Non-pigmented ciliary epithelial cell (primary cell): ENCODE results near the gene EPS8.

ENCODE experiments used
- DNase-seq: peaks from one replicate; pipeline ENCODE4 v3.0.0-alpha.2; 2010; ENCODE audit warnings: low read depth

EPS8 gene

DNA sequence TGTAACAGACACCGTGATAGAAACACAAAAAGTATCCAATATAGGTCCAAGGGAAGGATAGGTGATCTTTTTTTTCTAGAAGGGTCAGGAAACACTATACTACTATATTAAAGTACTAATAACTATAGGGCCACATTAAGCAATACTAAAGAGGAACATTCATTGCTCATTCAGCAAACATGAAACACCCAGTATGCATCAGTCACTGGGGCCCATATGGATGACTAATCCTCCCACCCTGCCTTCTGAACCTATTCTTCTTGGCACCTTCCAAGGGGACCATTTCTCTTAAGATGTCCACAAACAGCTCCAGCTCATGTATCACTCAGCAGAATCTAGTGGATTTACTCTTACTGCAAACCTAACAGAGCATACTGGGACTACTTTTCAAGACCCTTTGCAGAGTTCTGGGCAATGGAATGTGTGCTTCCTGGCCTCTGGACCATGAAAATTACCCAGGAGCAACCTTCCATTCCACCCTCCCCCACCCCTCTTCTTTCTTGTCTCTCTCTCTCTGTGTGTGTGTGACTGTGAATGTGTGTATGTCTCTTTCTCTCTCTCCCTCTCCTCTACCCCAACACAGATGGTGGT, 187.9 kb downstream of the EPS8 start:
- DNase-seq, result peak; percentile 62

DNA sequence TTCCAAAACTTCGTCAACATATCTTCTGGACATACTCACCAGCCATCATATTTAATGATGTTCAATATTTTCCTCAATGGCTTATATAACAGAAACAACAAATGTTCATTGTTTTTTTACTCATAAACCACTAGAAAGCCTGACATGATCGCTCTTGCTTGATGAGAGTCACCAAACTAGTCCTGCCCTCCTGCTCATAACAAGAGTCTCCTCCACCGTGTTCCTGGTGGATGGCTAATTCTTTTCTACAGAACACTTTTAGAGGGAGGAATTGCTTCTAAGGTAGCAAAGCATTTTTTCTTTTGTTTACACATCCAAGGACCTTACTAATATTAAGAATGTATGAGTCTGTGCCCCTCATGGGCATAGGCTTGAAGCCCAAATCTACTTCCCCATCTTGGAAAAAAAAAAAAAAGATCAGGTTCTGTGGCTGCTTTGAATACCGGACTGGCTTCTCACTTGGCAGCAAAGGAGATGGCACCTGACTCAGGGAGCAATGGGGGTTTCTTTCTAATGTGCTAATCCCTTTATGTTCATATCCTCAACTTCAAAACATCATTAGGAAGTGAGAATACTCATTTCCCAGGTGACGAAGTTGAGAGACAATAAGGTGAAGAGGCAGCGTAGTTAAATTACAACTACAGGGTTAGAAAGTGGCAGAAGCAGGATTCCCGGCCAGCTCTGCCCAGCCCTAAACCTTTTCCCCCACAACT, 188.8 kb downstream of the EPS8 start:
- DNase-seq, result no peak

DNA sequence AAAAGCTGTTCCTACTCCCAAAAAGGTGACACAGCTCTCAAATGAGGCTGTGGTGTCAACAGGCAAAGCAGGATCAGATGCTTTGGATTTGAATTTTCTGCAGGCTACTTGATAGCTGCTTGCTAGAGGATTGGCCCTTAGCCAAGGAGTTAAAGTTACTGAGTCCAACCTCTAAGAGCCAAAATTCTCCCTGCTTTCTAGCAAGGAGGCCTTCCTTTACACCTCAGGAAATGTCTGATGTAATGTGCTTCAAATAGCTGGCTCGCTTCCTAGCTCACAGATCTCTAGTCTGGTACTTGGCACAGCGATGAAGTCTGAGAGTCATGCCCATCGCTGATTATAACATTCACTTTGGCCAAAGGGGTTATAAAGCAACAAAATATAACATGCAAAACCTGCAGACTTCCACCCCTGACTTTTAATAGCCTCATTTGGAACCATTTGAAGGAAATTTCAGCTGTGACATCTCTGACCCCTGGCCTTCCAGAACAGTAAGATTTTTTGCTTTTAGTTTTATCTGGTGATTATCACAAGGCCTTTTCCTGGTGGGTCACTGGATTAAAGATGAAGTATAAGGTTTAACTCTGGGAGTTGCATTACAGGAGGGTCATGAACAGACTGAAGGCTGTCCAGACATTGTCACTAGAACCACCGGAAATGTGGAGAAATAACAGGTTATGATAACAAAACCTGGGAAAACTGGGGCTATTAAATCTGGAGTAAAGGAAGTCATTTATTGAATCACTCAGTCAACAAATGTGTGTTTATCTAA, 189.7 kb downstream of the EPS8 start:
- DNase-seq, result peak; percentile 60

DNA sequence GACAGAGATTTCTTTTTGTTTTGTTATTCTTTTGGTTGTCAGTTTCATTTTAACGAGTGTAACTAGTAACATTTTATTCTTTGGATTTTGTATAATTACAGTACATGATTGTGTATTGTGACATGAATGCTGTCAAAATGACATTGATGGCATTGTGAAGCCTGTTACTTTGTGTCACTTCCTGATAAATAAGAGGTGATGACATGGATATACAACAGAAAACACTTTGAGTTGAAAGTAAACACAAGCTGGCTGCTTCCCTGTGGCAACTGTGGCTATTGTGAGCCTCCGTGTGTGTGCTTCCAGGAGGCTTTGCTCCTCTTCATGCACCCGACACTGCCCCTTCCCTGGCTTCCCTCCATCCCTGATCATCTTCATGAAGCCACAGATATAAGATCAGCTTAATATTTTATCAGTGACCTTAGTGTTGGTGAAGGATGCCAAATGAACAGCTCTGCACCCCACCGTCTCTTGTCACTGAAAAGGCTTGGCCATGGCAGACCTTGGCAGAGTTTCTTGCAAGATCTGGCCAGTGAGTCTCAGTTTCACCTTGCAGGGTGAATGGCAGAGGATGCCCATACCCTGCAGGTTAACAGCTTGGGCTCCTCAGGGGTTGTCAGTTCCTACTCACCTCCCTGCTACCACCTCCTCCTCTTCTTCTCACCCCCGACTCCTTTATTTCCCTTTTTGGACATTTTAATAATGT, 191.9 kb downstream of the EPS8 start:
- DNase-seq, result no peak

DNA sequence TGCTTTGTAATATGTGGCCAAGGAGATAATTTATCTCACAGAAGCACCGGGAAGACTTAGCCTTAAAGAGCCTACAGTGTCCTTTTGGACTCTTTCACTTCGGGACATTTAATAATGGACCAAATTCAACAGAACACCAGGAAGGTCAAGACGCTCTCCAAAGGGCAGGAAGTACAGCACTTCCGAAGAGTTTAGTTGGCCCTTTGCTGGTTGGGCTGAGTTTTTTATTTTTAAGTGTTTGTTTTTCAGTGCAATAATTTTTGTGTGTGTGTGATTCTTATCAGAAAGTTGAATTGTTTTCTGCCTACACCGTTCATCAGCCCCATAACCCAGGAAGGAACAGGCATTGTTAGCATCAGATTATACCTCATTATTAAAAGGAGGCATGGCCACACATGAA, 193.0 kb downstream of the EPS8 start:
- no peak for DNase-seq

DNA sequence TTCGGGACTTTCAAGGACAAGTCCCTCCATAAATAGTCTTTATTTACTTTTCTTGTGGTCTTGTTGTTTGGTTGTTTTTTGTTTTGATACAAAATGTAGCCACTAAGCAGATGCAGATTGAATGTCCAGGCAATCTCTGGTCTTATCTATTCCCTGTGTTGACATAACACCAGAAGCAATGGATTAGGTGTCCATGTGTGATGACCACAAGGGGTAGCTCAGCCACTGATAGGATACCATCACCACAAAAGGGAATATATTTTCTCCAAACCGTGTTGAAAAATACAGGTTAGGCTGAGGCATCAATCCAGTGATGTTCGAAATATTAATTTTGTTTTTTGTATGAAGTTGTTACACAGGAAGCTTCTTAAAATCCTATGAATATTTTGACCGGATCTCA, 196.3 kb downstream of the EPS8 start:
- no peak for DNase-seq

DNA sequence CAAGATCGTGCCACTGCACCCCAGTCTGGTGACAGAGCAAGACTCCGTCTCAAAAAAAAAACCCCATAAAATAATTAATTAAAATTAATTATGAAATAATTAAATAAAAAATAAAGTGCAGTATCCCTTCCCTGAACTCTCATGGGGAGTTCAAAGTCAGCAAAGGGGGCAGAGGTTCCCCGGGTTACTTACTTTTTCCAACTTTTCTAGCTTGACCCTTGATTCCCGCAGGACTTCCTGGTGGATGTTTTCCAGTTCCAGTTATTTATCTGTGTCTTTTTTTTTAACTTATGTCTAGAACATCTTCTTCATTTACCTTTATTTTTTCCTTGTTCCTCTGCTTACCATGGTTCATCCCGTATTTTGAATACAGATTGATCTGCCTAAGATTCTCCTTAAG, 197.4 kb downstream of the EPS8 start:
- no peak for DNase-seq

DNA sequence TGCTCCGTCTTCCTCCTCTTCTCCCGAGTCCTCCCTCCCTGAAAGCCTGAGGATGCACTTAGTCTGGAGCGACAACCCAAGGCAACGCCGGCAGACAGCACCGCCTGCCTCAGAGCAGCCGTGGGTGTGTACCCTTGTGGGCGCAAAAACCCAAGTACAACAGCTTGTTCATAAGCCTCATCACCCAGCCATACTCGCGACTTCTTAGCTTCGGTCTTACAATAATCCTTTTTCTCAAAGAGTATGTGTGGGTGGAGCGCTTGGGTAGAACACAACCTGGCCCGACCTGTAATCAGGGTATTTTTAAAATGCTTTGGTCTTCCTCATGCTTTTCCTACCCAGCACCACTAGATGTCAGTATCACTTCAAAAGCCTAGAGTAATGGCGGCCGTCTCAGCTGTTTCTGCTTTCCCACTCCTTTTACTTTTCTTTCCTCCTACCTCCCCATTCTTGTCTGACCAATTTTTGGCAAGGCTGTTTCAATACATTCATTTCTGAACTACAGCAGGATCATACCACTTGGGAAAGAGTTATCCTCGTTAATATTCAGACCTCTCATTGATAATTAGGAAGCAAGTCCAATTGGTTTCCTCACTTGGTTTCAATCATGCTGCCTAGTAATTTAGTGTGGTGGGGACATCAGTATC, 198.9 kb downstream of the EPS8 start:
- peak; percentile 37 for DNase-seq

DNA sequence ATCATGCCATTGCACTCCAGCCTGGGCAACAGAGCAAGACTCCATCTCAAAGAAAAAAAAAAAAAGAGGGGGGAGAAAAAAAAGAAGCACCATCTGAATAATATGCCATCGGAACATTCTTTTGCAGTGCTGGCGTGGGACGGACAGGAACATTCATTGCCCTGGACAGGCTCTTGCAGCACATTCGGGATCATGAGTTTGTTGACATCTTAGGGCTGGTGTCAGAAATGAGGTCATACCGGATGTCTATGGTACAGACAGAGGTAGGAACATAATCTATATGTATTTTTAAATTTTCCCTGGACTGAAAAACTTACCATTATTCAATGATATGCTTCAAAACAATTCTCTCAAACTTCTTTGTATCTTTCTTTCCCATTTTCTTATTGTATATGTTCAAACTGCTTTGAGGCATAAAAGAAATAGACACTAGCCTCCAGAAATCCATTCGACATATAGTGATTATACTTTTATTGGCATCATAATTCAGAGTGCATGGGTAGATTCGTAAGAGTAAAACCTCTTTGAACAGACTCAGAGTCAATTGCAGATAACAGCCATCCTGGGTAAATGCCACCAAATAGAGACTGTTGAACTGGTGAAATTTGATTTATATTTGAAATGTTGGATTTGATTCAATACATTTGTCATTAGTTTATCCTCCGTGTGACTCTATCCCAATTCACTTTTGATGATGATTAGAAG, 199.7 kb downstream of the EPS8 start:
- no peak for DNase-seq

DNA sequence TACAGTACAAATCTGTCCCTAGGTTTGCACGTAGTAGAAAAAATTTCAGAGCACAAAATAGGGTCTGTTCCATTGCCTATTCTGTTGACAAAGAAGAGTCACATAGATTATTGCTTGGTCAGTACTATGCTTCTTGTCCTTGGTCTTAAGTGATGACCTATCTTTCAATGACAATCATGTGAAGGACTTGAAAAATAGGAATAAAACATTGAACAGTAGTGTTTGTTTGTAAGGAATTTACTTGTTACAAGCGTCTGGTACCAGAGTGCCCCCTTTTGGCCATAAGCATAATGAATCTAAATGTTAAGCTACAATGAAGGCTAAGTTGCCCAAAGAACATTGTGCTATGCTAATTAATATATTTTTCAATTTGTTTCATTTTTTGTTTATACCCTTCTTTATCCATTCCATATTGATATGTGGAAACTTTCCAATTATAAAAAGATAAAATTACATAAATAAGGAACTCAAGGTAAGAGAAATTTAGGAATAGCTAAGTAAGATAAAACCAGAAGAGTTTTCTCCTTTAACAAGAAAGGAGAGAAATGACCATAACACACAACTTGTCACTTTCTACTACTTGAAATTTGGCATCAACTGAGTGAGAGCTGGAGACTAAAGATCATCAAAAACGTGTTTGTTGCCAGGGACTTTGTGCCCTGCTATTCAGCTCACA, 204.7 kb downstream of the EPS8 start:
- DNase-seq, result peak; percentile 45

DNA sequence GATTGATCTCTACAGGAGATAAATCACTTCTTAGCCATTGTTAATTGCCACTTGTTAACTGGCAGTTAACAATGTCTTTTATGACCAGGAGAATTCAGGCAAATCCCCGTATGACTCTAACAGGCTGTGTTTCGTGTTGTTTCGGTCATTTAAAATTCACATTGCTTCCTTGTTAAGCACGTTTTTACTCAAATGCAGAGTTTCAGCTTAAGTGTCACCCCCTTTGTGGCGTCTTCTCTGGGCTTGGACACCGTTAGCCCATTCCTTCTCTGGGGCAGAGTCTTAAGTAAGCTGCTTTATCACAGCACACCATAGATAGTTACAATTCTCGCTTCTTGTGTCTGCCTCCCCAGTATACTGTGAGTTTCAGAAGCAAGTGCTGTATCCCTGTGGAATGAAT, 205.4 kb downstream of the EPS8 start:
- no peak for DNase-seq

DNA sequence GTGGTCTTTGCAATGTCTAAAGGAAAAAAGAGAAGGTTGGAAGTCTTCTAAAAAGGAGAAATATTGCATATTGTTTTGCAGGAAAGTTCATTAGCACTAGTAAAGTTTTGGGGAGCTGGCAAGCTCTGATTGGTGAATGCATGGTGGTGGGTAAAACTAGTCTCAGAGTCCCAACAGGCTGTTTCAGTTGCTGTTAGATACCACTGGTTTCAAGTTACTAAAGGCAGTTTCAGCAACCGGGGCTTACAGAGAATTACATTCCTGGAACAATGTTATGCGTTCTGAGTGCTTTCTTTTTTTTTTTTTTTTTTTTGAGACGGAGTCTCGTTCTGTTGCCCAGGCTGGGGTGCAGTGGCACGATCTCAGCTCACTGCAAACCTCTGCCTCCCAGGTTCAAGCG, 208.2 kb downstream of the EPS8 start:
- DNase-seq, result no peak

DNA sequence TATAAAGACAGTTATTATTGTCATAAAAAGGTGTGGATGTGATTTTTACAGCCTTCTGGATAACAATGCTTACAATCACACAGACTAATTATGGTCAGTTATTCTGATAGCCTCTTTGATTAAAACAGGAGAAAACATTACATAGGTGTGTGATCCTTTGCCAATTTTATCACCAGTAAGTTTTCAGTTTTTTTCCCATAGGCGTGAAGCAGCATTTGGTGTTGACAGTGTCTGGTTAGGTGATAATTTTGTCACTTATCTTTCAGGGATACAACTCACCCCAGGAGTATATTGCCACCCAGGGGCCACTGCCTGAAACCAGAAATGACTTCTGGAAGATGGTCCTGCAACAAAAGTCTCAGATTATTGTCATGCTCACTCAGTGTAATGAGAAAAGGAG, 208.8 kb downstream of the EPS8 start:
- no peak for DNase-seq

DNA sequence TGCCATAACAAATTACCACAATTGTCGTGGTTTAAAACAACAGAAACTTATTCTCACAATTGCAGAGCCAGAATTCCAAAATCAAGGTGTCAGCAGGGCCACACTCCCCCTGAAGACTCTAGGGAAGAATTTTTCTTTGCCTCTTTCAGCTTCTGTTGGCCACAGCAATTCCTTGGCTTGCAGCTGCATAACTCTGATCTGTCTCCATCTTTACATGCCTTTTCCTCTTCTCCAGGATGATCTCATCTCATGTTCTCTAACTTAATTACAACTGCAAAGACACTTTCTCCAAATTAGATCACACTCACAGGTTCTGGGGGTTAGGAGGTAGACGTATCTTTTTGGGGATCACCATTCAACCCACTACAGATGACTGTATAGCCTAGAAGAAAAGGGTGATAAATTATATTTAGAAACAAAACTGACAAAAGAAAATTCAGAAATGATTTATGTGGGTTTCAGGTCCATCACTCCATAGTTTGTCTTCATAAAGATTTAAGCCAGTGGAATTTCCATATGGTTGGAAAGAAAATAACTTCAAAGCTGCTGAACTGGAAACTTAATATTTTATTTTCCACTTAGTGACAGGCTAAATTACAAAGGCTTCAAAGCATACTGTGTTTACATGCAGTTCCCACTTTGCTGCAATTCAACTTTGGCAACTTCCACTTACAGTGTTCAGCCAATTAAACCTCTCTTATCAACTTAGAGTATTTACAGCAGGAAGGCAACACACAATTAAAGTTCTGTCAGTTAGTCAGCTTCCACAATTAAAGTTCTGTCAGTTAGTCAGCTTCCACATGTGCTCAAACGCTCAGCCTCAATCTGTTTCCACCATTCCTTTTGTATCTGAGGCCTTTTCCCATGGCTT, 213.3 kb downstream of the EPS8 start:
- DNase-seq, result no peak

DNA sequence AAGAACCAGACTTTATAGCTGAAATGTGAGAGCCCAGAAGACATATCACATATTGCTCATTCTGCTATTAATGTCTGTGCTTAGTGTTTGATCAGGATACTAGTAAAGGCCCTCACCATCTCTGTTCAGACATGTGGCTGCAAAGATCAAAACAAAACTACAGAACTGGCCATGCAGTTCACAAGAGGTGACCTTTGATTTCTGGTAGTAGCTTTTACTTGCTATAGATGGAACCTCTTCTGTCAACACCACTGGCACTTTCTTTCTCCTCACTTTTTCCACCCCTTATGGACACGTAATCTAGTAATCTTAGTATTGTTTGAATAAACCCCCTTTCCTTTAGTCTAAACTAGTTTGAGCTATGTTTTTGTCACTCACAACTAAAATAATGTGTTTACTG, 214.8 kb downstream of the EPS8 start:
- no peak for DNase-seq
